CD4-positive, alpha-beta T cell treated with Interleukin-17A for 4 hours (primary cell): ENCODE measurements around the gene PNN.
A peak's percentile ranks its signal among the peaks of the same experiment; 100 is the strongest.
"Not testable (repeated sequence)": the region's sequence is repeated elsewhere in the genome, so short reads cannot be mapped to it uniquely, and the experiment has no call there.

Experiments used
- DNase-seq: peaks from one replicate; pipeline ENCODE4 v3.0.0-alpha.2; 2020; ENCODE audit warnings: mixed read lengths

The PNN gene

GRCh38 chr14:39181693-39182047 lies 6.6 kb downstream of the PNN start:
- DNase-seq: no peak

GRCh38 chr14:39182770-39183684 lies 8.0 kb downstream of the PNN start:
- DNase-seq: no peak

- not testable (repeated sequence) for DNase-seq
These were observed 8.6 kb downstream of the PNN start for GRCh38 chr14:39183685-39184003.

GRCh38 chr14:39184628-39185255 lies 9.7 kb downstream of the PNN start:
- no peak for DNase-seq

GRCh38 chr14:39185256-39186049 lies 10.4 kb downstream of the PNN start:
- no peak for DNase-seq

- no peak for DNase-seq
These were observed 12.0 kb downstream of the PNN start for GRCh38 chr14:39186941-39187525.

GRCh38 chr14:39203659-39204606 lies 28.9 kb downstream of the PNN start:
- no peak for DNase-seq

- DNase-seq: not testable (repeated sequence)
These were observed 32.4 kb downstream of the PNN start for GRCh38 chr14:39207430-39207829.

- DNase-seq: no peak
These were observed 36.2 kb downstream of the PNN start for GRCh38 chr14:39211109-39211741.

- DNase-seq: no peak
These were observed 37.0 kb downstream of the PNN start for GRCh38 chr14:39212034-39212433.

- DNase-seq: no peak
These were observed 37.6 kb downstream of the PNN start for GRCh38 chr14:39212693-39213092.

GRCh38 chr14:39217214-39217879 lies 42.3 kb downstream of the PNN start:
- no peak for DNase-seq

- DNase-seq: no peak
These were observed 43.2 kb downstream of the PNN start for GRCh38 chr14:39218171-39218769.

GRCh38 chr14:39219075-39219499 lies 44.0 kb downstream of the PNN start:
- no peak for DNase-seq

- not testable (repeated sequence) for DNase-seq
These were observed 45.4 kb downstream of the PNN start for GRCh38 chr14:39220473-39220872.

GRCh38 chr14:39228044-39228443 lies 53.0 kb downstream of the PNN start:
- DNase-seq: no peak

GRCh38 chr14:39228509-39229221 lies 53.6 kb downstream of the PNN start:
- no peak for DNase-seq

GRCh38 chr14:39229222-39229543 lies 54.1 kb downstream of the PNN start:
- DNase-seq: peak; percentile 65

- no peak for DNase-seq
These were observed 54.6 kb downstream of the PNN start for GRCh38 chr14:39229601-39230110.
